ENCODE data around the gene PKN2.
"Not testable (repeated sequence)": the region's sequence is repeated elsewhere in the genome, so short reads cannot be mapped to it uniquely, and the experiment has no call there.

The PKN2 gene

DNA sequence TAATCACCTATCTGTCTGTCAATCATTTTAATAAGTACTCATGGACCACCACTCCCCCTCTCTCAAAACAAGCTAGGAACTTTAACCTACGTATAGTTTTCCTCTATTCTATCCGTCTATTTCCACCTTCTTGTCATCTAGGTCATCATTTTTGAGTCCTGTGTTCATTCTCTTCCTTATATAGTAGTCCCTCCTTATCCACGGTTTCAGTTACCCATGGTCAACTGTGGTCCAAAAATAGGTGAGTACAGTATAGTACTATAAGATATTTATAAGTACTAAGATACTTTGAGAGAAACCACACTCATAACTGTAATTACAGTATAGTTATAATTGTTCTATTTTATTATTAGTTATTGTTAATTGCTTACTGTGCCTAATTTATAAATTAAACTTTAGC, 7.5 kb downstream of the PKN2 start:
- peaks cover 19% of the 10 kb centered on the region for H3K36me3 ChIP-seq (ENCODE audit: insufficient read depth, low read length)
- no peak overlapping the region for H3K4me3 ChIP-seq (ENCODE audit: low read length)
- no peaks in the 10 kb centered on the region for H3K27me3 ChIP-seq (ENCODE audit: insufficient read depth, low read length)
- H3K9me3 ChIP-seq (ENCODE audit: low read length), result no peaks in the 10 kb centered on the region
- peaks cover 10% of the 10 kb centered on the region for H3K4me1 ChIP-seq (ENCODE audit: insufficient read depth, low read length)
- H2AFZ ChIP-seq (ENCODE audit: low read depth, low read length), result no peak overlapping the region

DNA sequence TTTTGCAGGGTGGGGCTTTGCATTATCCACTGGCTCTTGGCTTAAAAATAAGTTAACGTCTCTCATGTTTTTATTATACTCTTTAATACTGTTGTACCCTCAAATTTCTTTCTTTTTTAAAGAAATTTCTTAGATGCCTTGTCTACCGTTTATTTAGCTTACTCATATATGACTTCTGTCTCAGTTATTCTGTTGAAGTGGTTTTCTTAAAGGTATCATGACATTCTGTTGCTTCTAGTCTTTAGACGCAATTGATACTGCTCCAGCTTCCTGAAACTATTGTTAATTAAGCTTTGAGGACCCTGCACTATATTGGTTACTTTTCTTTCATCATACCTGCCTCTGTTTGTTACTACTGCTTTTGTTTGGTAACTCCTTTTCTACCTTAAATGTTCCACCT, 11.7 kb downstream of the PKN2 start:
- H2AFZ ChIP-seq (ENCODE audit: low read depth, low read length), result no peak overlapping the region
- H3K9me3 ChIP-seq (ENCODE audit: low read length), result peaks cover 3% of the 10 kb centered on the region
- H3K27me3 ChIP-seq (ENCODE audit: insufficient read depth, low read length), result no peaks in the 10 kb centered on the region
- H3K4me3 ChIP-seq (ENCODE audit: low read length), result no peak overlapping the region
- no peaks in the 10 kb centered on the region for H3K4me1 ChIP-seq (ENCODE audit: insufficient read depth, low read length)
- H3K36me3 ChIP-seq (ENCODE audit: insufficient read depth, low read length), result peaks cover 10% of the 10 kb centered on the region

DNA sequence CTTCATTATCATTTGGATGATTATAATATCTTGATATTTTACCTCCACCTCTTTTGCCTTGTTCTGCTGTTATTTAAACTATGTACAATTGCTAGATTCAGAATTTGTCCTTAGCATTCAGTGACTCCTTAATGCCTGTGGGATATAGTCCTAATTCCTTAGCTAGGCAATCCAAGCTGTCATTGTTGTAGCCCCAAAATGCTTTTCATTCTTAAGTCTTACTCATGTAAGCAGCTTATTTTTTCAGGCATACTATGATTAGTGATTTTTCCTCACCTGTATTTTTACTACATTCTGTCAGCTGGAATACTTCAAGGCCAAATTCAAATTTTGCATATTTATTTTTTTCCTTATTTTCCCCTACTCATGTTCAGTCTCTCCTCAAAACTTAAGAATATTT, 13.4 kb downstream of the PKN2 start:
- Histone ChIP-seq H3K36me3 (ENCODE audit: insufficient read depth, low read length) (peaks cover 6% of the 10 kb centered on the region), H2AFZ (ENCODE audit: low read depth, low read length) (no peak overlapping the region), H3K9me3 (ENCODE audit: low read length) (peaks cover 3% of the 10 kb centered on the region), H3K4me3 (ENCODE audit: low read length) (no peak overlapping the region), H3K4me1 (ENCODE audit: insufficient read depth, low read length) (no peaks in the 10 kb centered on the region), H3K27me3 (ENCODE audit: insufficient read depth, low read length) (no peaks in the 10 kb centered on the region)

DNA sequence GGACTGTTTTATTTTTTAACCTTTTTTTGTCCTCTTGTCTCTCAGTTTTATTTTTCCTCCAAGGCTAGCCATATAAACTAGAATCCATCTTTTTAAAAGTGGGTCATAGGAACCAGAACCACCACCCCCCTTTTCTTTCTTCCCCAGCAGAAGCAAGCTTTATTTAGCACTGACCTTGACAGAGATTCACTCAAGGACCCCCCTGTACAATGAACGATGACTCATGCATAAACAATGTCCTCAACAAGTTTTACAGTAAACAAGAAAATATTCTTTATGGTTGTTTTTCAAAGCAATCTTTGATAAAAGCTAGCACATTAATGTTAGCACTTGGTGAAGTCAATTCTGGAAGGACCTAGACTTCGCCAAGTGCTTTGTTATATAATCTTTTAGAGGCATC, 14.1 kb downstream of the PKN2 start:
- Histone ChIP-seq H2AFZ (ENCODE audit: low read depth, low read length) (no peak overlapping the region), H3K27me3 (ENCODE audit: insufficient read depth, low read length) (no peaks in the 10 kb centered on the region), H3K9me3 (ENCODE audit: low read length) (peaks cover 3% of the 10 kb centered on the region), H3K4me1 (ENCODE audit: insufficient read depth, low read length) (no peaks in the 10 kb centered on the region), H3K36me3 (ENCODE audit: insufficient read depth, low read length) (peaks cover 5% of the 10 kb centered on the region), H3K4me3 (ENCODE audit: low read length) (no peak overlapping the region)

DNA sequence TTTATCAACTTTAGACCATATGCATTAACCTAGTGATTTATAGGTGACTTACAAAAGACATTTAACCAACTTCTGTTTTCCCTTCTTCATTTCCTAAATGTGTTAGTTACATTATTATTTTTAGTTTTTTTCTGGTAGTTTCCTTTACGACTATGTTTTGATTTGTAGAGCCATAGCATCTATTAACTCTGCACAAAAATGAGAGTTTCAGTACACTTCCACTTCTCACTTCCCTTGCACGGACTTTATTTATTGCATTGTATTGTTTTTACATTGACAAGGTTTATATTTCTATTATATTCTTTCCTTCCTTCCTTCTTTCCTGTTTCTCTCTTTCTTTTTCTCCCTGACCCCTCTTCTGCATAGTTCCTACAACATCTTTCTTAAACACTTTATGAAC, 14.7 kb downstream of the PKN2 start:
- Histone ChIP-seq H3K4me3 (ENCODE audit: low read length) (no peak overlapping the region), H3K36me3 (ENCODE audit: insufficient read depth, low read length) (peaks cover 5% of the 10 kb centered on the region), H3K9me3 (ENCODE audit: low read length) (peaks cover 3% of the 10 kb centered on the region), H3K27me3 (ENCODE audit: insufficient read depth, low read length) (no peaks in the 10 kb centered on the region), H2AFZ (ENCODE audit: low read depth, low read length) (no peak overlapping the region), H3K4me1 (ENCODE audit: insufficient read depth, low read length) (no peaks in the 10 kb centered on the region)

DNA sequence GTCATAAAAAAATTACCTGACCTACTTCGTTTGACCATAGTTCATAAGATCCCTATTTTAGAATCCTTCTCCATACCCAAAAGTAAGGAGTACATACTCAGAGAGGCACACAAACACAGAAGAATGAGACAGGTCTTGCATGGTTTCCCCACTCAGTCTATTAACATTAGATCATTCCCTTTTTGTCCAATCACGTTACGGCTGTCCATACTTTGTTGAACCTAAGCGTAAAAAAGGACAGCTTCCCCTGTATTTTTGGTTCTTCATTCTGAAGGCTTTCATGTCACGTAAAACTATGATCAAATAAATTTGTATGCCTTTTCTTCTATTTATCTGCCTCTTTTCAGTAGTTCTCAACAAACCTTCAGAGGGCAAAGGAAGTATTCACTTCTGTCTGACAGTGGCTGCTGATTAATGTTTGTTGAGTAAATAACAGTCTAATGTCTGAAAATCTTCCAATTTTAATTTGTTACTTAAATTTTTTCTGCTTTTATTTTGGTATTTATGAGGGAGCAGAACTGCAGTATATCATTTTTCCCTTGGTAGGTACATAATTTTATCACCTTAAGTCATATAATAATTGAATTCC, 16.4 kb downstream of the PKN2 start:
- Histone ChIP-seq H3K36me3 (ENCODE audit: insufficient read depth, low read length) (no peaks in the 10 kb centered on the region), H3K9me3 (ENCODE audit: low read length) (peaks cover 5% of the 10 kb centered on the region), H3K27me3 (ENCODE audit: insufficient read depth, low read length) (no peaks in the 10 kb centered on the region), H3K4me3 (ENCODE audit: low read length) (no peak overlapping the region), H2AFZ (ENCODE audit: low read depth, low read length) (no peak overlapping the region), H3K4me1 (ENCODE audit: insufficient read depth, low read length) (no peaks in the 10 kb centered on the region)

DNA sequence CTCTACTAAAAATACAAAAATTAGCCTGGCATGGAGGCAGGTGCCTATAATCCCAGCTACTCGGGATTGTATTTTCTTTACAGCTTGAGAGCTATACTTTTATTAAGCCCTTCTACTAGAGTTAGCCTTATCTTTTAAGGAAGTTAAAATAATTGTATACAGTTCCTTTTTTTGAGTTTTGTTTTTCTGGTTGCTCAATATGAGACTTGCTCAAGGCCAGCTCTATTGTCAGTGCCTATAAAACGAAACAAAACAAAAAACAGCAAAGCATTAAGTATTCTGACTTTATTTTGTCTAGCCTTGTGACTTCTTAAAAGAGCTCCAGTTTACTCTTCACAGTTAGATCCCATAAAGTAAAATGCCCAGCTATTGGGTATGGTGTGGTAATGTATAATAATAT, 17.2 kb downstream of the PKN2 start:
- no peak overlapping the region for H2AFZ ChIP-seq (ENCODE audit: low read depth, low read length)
- no peak overlapping the region for H3K4me3 ChIP-seq (ENCODE audit: low read length)
- H3K36me3 ChIP-seq (ENCODE audit: insufficient read depth, low read length), result no peaks in the 10 kb centered on the region
- no peaks in the 10 kb centered on the region for H3K4me1 ChIP-seq (ENCODE audit: insufficient read depth, low read length)
- H3K9me3 ChIP-seq (ENCODE audit: low read length), result peaks cover 5% of the 10 kb centered on the region
- H3K27me3 ChIP-seq (ENCODE audit: insufficient read depth, low read length), result no peaks in the 10 kb centered on the region

DNA sequence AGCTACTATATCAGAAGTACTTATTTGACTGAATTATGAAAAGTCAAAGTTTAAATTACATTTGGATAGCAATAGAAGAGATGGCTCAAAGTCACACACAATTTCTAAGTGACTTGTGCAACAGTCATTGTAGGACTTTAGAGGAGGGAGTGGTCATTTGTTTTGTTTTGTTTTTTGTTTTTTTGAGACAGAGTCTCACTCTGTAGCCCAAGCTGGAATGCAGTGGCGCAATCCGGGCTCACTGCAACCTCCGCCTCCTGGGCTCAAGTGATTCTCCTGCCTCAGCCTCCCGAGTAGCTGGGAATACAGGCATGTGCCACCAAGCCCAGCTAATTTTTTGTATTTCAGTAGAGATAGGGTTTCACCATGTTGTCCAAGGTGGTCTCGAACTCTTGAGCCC, 17.7 kb downstream of the PKN2 start:
- not testable (repeated sequence) for H3K4me1 ChIP-seq (ENCODE audit: insufficient read depth, low read length); H3K27me3 ChIP-seq (ENCODE audit: insufficient read depth, low read length); H3K9me3 ChIP-seq (ENCODE audit: low read length); H2AFZ ChIP-seq (ENCODE audit: low read depth, low read length); H3K4me3 ChIP-seq (ENCODE audit: low read length); H3K36me3 ChIP-seq (ENCODE audit: insufficient read depth, low read length)

DNA sequence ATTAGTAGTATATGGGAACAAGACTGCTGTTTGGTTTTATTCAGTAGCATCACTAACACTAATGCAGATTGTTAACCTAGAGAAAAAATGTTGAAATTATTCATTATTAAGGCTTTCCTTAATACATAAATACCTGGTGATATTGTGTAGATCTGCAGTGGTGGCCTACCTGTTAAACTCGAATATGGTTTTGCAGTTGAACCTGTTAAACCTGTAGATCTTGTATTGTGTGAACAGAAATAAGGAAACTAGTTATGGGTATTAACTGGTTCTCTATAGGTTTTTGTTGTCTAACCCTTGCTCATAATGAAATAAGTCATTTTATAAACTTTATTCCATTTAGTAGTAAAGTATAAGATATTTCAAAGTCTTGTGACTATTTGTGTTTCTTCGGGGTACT, 23.9 kb downstream of the PKN2 start:
- no peak overlapping the region for H2AFZ ChIP-seq (ENCODE audit: low read depth, low read length)
- H3K4me1 ChIP-seq (ENCODE audit: insufficient read depth, low read length), result no peaks in the 10 kb centered on the region
- H3K27me3 ChIP-seq (ENCODE audit: insufficient read depth, low read length), result no peaks in the 10 kb centered on the region
- H3K4me3 ChIP-seq (ENCODE audit: low read length), result no peak overlapping the region
- H3K36me3 ChIP-seq (ENCODE audit: insufficient read depth, low read length), result peaks cover 9% of the 10 kb centered on the region
- peaks cover 4% of the 10 kb centered on the region for H3K9me3 ChIP-seq (ENCODE audit: low read length)

DNA sequence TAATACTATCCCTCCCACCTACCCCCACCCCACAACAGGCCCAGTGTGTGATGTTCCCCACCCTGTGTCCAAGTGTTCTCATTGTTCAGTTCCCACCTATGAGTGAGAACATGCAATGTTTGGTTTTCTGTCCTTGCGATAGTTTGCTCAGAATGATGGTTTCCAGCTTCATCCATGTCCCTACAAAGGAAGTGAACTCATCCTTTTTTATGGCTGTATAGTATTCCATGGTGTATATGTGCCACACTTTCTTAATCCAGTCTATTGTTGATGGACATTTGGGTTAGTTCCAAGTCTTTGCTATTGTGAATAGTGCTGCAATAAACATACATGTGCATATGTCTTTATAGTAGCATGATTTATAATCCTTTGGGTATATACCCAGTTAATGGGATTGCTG, 28.8 kb downstream of the PKN2 start:
- H2AFZ ChIP-seq (ENCODE audit: low read depth, low read length); H3K27me3 ChIP-seq (ENCODE audit: insufficient read depth, low read length); H3K4me3 ChIP-seq (ENCODE audit: low read length); H3K36me3 ChIP-seq (ENCODE audit: insufficient read depth, low read length); H3K4me1 ChIP-seq (ENCODE audit: insufficient read depth, low read length); H3K9me3 ChIP-seq (ENCODE audit: low read length): not testable (repeated sequence)

DNA sequence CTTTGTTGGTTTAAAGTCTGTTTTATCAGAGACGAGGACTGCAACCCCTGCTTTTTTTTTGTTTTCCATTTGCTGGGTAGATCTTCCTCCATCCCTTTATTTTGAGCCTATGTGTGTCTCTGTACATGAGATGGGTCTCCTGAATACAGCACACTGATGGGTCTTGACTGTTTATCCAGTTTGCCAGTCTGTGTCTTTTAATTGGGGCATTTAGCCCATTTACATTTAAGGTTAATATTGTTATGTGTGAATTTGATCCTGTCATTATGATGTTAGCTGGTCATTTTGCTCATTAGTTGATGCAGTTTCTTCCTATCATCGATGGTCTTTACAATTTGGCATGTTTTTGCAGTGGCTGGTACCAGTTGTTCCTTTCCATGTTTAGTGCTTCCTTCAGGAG, 32.5 kb downstream of the PKN2 start:
- not testable (repeated sequence) for H3K36me3 ChIP-seq (ENCODE audit: insufficient read depth, low read length)

DNA sequence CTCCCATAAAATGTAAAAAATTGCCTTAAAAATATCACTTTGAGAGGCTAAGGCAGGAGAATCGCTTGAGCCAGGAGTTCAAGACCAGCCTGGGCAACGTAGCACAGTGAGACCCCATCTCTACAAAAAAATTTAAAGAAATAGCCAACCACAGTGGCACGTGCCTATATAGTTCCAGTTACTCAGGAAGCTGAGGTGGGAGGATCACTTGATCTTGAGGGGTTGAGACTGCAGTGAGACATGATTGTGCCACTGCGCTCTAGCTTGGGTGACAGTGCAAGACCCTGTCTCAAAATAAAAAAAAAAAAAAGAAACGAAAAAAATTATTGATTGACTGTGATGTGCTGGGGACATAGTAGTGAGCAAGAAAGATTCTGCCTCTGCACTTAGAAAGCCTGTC, 38.4 kb downstream of the PKN2 start:
- no peaks in the 10 kb centered on the region for H3K36me3 ChIP-seq (ENCODE audit: insufficient read depth, low read length)
- no peaks in the 10 kb centered on the region for H3K4me1 ChIP-seq (ENCODE audit: insufficient read depth, low read length)
- no peak overlapping the region for H3K4me3 ChIP-seq (ENCODE audit: low read length)
- H2AFZ ChIP-seq (ENCODE audit: low read depth, low read length), result no peak overlapping the region
- H3K9me3 ChIP-seq (ENCODE audit: low read length), result no peaks in the 10 kb centered on the region
- no peaks in the 10 kb centered on the region for H3K27me3 ChIP-seq (ENCODE audit: insufficient read depth, low read length)

More for the DNA sequence above, 32.5 kb downstream of the PKN2 start:
- not testable (repeated sequence) for H3K4me1 ChIP-seq (ENCODE audit: insufficient read depth, low read length); H3K9me3 ChIP-seq (ENCODE audit: low read length); H3K4me3 ChIP-seq (ENCODE audit: low read length); H3K27me3 ChIP-seq (ENCODE audit: insufficient read depth, low read length); H2AFZ ChIP-seq (ENCODE audit: low read depth, low read length)

DNA sequence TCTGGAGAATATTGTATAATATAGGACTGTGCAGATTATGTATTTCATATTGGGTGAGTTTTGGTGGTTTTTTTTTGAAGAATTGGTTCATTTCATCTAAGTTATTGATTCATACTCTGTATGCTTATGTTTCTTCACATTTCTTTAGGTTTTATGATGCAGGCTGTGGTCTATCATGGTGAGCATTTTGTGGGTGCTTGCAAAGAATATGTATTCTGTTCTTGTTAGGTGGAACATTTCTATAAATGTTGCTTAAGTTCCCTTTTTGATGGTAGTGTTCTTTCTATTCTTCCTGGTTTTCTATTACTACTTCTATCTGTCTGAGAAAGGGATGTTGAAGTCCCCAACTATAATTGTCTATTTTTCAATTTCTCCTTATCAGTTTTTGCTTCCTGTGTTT, 42.6 kb downstream of the PKN2 start:
- H2AFZ ChIP-seq (ENCODE audit: low read depth, low read length), result no peak overlapping the region
- H3K27me3 ChIP-seq (ENCODE audit: insufficient read depth, low read length), result no peaks in the 10 kb centered on the region
- H3K9me3 ChIP-seq (ENCODE audit: low read length), result peaks cover 5% of the 10 kb centered on the region
- no peak overlapping the region for H3K4me3 ChIP-seq (ENCODE audit: low read length)
- no peaks in the 10 kb centered on the region for H3K4me1 ChIP-seq (ENCODE audit: insufficient read depth, low read length)
- H3K36me3 ChIP-seq (ENCODE audit: insufficient read depth, low read length), result peaks cover 10% of the 10 kb centered on the region

DNA sequence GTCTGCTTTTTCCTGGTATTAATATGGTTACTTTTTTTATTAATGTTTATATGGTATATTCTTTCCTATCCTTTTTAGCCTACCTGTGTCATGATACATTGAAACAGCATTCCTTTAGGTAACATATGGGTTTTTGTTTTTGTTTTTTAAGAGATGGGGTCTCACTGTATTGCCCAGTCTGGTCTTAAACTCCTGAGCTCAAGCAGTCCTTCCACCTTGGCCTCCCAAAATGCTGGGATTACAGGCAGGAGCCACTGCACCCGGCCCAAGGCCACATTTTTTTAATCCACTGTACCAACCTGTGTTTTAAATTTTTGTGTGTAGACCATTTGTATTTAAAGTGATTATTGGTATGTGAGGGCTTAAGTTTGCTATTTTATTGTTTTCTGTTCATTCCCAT, 43.1 kb downstream of the PKN2 start:
- Histone ChIP-seq H3K36me3 (ENCODE audit: insufficient read depth, low read length) (peaks cover 10% of the 10 kb centered on the region), H3K27me3 (ENCODE audit: insufficient read depth, low read length) (no peaks in the 10 kb centered on the region), H3K4me1 (ENCODE audit: insufficient read depth, low read length) (no peaks in the 10 kb centered on the region), H3K9me3 (ENCODE audit: low read length) (peaks cover 5% of the 10 kb centered on the region), H2AFZ (ENCODE audit: low read depth, low read length) (no peak overlapping the region), H3K4me3 (ENCODE audit: low read length) (no peak overlapping the region)

Measured in neuron (in vitro differentiated cells).